Cerebellar cortex (tissue), 1 donor: ENCODE data around the gene NEK6.
A peak's percentile ranks its signal among the peaks of the same experiment; 100 is the strongest.

ENCODE experiments used
- DNase-seq: peaks from one replicate; pipeline ENCODE4 v3.0.0-alpha.2; 2015; ENCODE audit warnings: low spot score

NEK6 gene

GRCh38 chr9:124342776-124343485, 85.2 kb downstream of the NEK6 start:
- DNase-seq = peak; percentile 22

- no peak for DNase-seq
Observed at GRCh38 chr9:124343533-124344290, 86.0 kb downstream of the NEK6 start.

- no peak for DNase-seq
Observed at GRCh38 chr9:124344291-124345050, 86.7 kb downstream of the NEK6 start.

- DNase-seq = no peak
Observed at GRCh38 chr9:124345063-124345462, 87.3 kb downstream of the NEK6 start.

GRCh38 chr9:124345751-124346281, 88.1 kb downstream of the NEK6 start:
- DNase-seq = no peak

GRCh38 chr9:124346347-124347163, 88.8 kb downstream of the NEK6 start:
- no peak for DNase-seq

- no peak for DNase-seq
Observed at GRCh38 chr9:124347206-124347967, 89.6 kb downstream of the NEK6 start.

- no peak for DNase-seq
Observed at GRCh38 chr9:124347968-124348358, 90.2 kb downstream of the NEK6 start.

- DNase-seq = no peak
Observed at GRCh38 chr9:124348363-124348762, 90.6 kb downstream of the NEK6 start.

- no peak for DNase-seq
Observed at GRCh38 chr9:124348831-124349230, 91.1 kb downstream of the NEK6 start.

GRCh38 chr9:124349267-124349666, 91.5 kb downstream of the NEK6 start:
- DNase-seq = no peak

- DNase-seq = no peak
Observed at GRCh38 chr9:124349675-124350493, 92.1 kb downstream of the NEK6 start.

- DNase-seq = no peak
Observed at GRCh38 chr9:124350494-124351263, 92.9 kb downstream of the NEK6 start.

- peak; percentile 34 for DNase-seq
Observed at GRCh38 chr9:124351672-124352468, 94.1 kb downstream of the NEK6 start.

GRCh38 chr9:124352616-124353015, 94.9 kb downstream of the NEK6 start:
- DNase-seq = peak; percentile 69

GRCh38 chr9:124353166-124353768, 95.5 kb downstream of the NEK6 start:
- DNase-seq = no peak

GRCh38 chr9:124353811-124354274, 96.1 kb downstream of the NEK6 start:
- DNase-seq = no peak
